Omental fat pad (tissue), 4 donors: ENCODE results near the gene KLHL22. TPM values are rescaled to one million over a fixed set of nuclear protein-coding genes. Genes with fewer than 3 reads are reported as not detected.
"Not testable (repeated sequence)": the region's sequence is repeated elsewhere in the genome, so short reads cannot be mapped to it uniquely, and the experiment has no call there.

ENCODE experiments used
- ATAC-seq: fragments of 150-250 bp; one replicate; pipeline ENCODE4 v1.9.1; 2016; ENCODE audit warnings: mild to moderate bottlenecking, moderate library complexity; ENCODE audit not compliant: low FRiP score
- DNase-seq: peaks from one replicate; pipeline ENCODE4 v3.0.0-alpha.2; 2019; ENCODE audit warnings: low spot score
- CTCF ChIP-seq, 3 donors: fragments of 450-650 bp; IDR thresholded peaks; one replicate each; pipeline ENCODE4 v1.5.1; 2016 to 2017; ENCODE audit warnings: antibody characterized with exemption in 3 of 3, mild to moderate bottlenecking in 3 of 3, moderate library complexity in 2 of 3
- total RNA-seq, 4 donors: library from RNA; depleted of rRNA; stranded (reverse); fragments of >200 nt; gene quantifications; one replicate each; pipeline ENCODE4 v1.1.0, GENCODE V29; 2016

The KLHL22 gene
- total RNA-seq, 4 donors from 2014 or later, result 19.8 to 45.0 (median 32.9) TPM

- TF ChIP-seq CTCF (IDR thresholded peaks at IDR 0.05), result no peak
- DNase-seq, result no peak
- no peak for ATAC-seq
Observed at GRCh38 chr22:20412474-20413216, 83.0 kb downstream of the KLHL22 start.

- DNase-seq, ATAC-seq: not testable (repeated sequence)
Observed at GRCh38 chr22:20409385-20409784, 86.2 kb downstream of the KLHL22 start.

GRCh38 chr22:20408891-20409290, 86.7 kb downstream of the KLHL22 start:
- TF ChIP-seq CTCF (IDR thresholded peaks at IDR 0.05), result no peak
- ATAC-seq (no peak), DNase-seq (no peak)

- DNase-seq, result no peak
- ATAC-seq, result no peak
Observed at GRCh38 chr22:20407829-20408228, 87.8 kb downstream of the KLHL22 start.

GRCh38 chr22:20406686-20407408, 88.7 kb downstream of the KLHL22 start:
- ATAC-seq (no peak), DNase-seq (no peak)
- no peak for TF ChIP-seq CTCF (IDR thresholded peaks at IDR 0.05)

More at GRCh38 chr22:20407829-20408228, 87.8 kb downstream of the KLHL22 start:
- no peak for TF ChIP-seq CTCF (IDR thresholded peaks at IDR 0.05)

GRCh38 chr22:20405931-20406685, 89.5 kb downstream of the KLHL22 start:
- ATAC-seq (no peak), DNase-seq (no peak)
- TF ChIP-seq CTCF (IDR thresholded peaks at IDR 0.05), result no peak

- ATAC-seq (no peak), DNase-seq (no peak)
- no peak for TF ChIP-seq CTCF (IDR thresholded peaks at IDR 0.05)
Observed at GRCh38 chr22:20405291-20405930, 90.2 kb downstream of the KLHL22 start.
